MM.1S (cell line): Measurements from ENCODE around the gene FLAD1.

ENCODE experiments used
- DNase-seq: peaks from one replicate; pipeline ENCODE4 v3.0.0-alpha.2; 2015
- H2AFZ ChIP-seq: fragments of 300-600 bp; sonication (generic); 2 replicates; pipeline ENCODE4 v1.6.0; 2016; ENCODE audit warnings: antibody characterized with exemption, low read length
- H3F3A ChIP-seq: fragments of 300-600 bp; sonication (generic); 2 replicates; pipeline ENCODE4 v1.6.1; 2016; ENCODE audit warnings: mild to moderate bottlenecking, antibody characterized with exemption, low read length, moderate library complexity, mixed read lengths; ENCODE audit not compliant: insufficient read depth
- H3K27ac ChIP-seq: fragments of 300-600 bp; sonication (generic); 2 replicates; pipeline ENCODE4 v1.5.1; 2016; ENCODE audit warnings: mild to moderate bottlenecking, low read length
- H3K27me3 ChIP-seq: fragments of 300-600 bp; sonication (generic); replicated peaks from 2 replicates; pipeline ENCODE4 v1.6.0; 2016; ENCODE audit warnings: low read length; ENCODE audit not compliant: insufficient read depth
- H3K36me3 ChIP-seq: fragments of 300-600 bp; sonication (generic); replicated peaks from 2 replicates; pipeline ENCODE4 v1.6.1; 2016; ENCODE audit warnings: mild to moderate bottlenecking, low read length, mixed read lengths; ENCODE audit not compliant: insufficient read depth
- H3K4me1 ChIP-seq: fragments of 300-600 bp; sonication (generic); 2 replicates; pipeline ENCODE4 v1.6.1; 2016; ENCODE audit warnings: low read length, mixed read lengths
- H3K4me2 ChIP-seq: fragments of 300-600 bp; sonication (generic); 2 replicates; pipeline ENCODE4 v1.6.0; 2016; ENCODE audit warnings: low read depth, low read length
- H3K4me3 ChIP-seq: fragments of 300-600 bp; sonication (generic); 2 replicates; pipeline ENCODE4 v1.5.1; 2016; ENCODE audit warnings: low read length, mixed read lengths
- H3K79me2 ChIP-seq: fragments of 300-600 bp; sonication (generic); 2 replicates; pipeline ENCODE4 v1.6.1; 2016; ENCODE audit warnings: mixed run types, low read length, mixed read lengths
- H3K9ac ChIP-seq: fragments of 300-600 bp; sonication (generic); 2 replicates; pipeline ENCODE4 v1.6.1; 2016; ENCODE audit warnings: low read length, mixed read lengths
- H3K9me2 ChIP-seq: fragments of 300-600 bp; sonication (generic); replicated peaks from 2 replicates; pipeline ENCODE4 v1.6.1; 2016; ENCODE audit warnings: mild to moderate bottlenecking, low read length, mixed read lengths; ENCODE audit not compliant: insufficient read depth
- H3K9me3 ChIP-seq: fragments of 300-600 bp; sonication (generic); replicated peaks from 2 replicates; pipeline ENCODE4 v1.6.1; 2016; ENCODE audit warnings: mild to moderate bottlenecking, low read length, mixed read lengths; ENCODE audit not compliant: insufficient read depth
- H4K20me1 ChIP-seq: fragments of 300-600 bp; sonication (generic); 2 replicates; pipeline ENCODE4 v1.6.1; 2016; ENCODE audit warnings: mild to moderate bottlenecking, low read length, moderate library complexity, mixed read lengths; ENCODE audit not compliant: insufficient read depth
- CTCF ChIP-seq: fragments of 300-600 bp; sonication (generic); IDR thresholded peaks from 2 replicates; pipeline ENCODE4 v1.5.1; 2016; ENCODE audit warnings: antibody characterized with exemption, low read length, mixed read lengths
- EZH2 ChIP-seq: fragments of 300-600 bp; sonication (generic); optimal IDR thresholded peaks from 2 replicates; pipeline ENCODE3; 2017; ENCODE audit warnings: low read depth, mild to moderate bottlenecking, antibody characterized with exemption, low read length, mixed read lengths
- EZH2phosphoT487 ChIP-seq: fragments of 300-600 bp; sonication (generic); IDR thresholded peaks from 2 replicates; pipeline ENCODE4 v1.6.1; 2018; ENCODE audit warnings: antibody characterized with exemption, low read length

The FLAD1 gene

GRCh38 chr1:155024315-155024714 is 41.2 kb downstream of the FLAD1 start:
- H3K36me3 ChIP-seq = no peaks in the 10 kb centered on the region
- H3K4me3 ChIP-seq = no peak overlapping the region
- no peaks in the 10 kb centered on the region for H3K9me3 ChIP-seq
- 0 out of 2 replicates have a peak, but pooled peaks cover 4% of the 10 kb centered on the region for H3F3A ChIP-seq
- no peak for DNase-seq
- no peaks in the 10 kb centered on the region for H3K4me1 ChIP-seq
- no peak overlapping the region for H3K27ac ChIP-seq
- H3K9ac ChIP-seq = no peak overlapping the region
- no peak overlapping the region for H3K4me2 ChIP-seq
- no peaks in the 10 kb centered on the region for H3K79me2 ChIP-seq
- no peaks in the 10 kb centered on the region for H3K9me2 ChIP-seq
- no peak overlapping the region for H2AFZ ChIP-seq
- no peaks in the 10 kb centered on the region for H4K20me1 ChIP-seq
- H3K27me3 ChIP-seq = no peaks in the 10 kb centered on the region
- TF ChIP-seq EZH2phosphoT487 (no peak), EZH2 (no peak), CTCF (no peak)

GRCh38 chr1:155026154-155026553 is 43.0 kb downstream of the FLAD1 start:
- H2AFZ ChIP-seq = no peak overlapping the region
- no peaks in the 10 kb centered on the region for H3K9me2 ChIP-seq
- no peaks in the 10 kb centered on the region for H3K36me3 ChIP-seq
- H4K20me1 ChIP-seq = no peaks in the 10 kb centered on the region
- no peak for TF ChIP-seq CTCF
- no peak for TF ChIP-seq EZH2phosphoT487
- no peak for TF ChIP-seq EZH2
- no peaks in the 10 kb centered on the region for H3K4me1 ChIP-seq
- DNase-seq = no peak
- no peak overlapping the region for H3K4me3 ChIP-seq
- no peak overlapping the region for H3K9ac ChIP-seq
- no peaks in the 10 kb centered on the region for H3K9me3 ChIP-seq
- H3K27ac ChIP-seq = no peak overlapping the region
- no peaks in the 10 kb centered on the region for H3K27me3 ChIP-seq
- no peaks in the 10 kb centered on the region for H3K79me2 ChIP-seq
- H3K4me2 ChIP-seq = no peak overlapping the region
- no peaks in the 10 kb centered on the region for H3F3A ChIP-seq

- TF ChIP-seq CTCF = no peak
- TF ChIP-seq EZH2 = no peak
- no peak for TF ChIP-seq EZH2phosphoT487
- no peak overlapping the region for H3K4me3 ChIP-seq
- H3K9ac ChIP-seq = no peak overlapping the region
- no peaks in the 10 kb centered on the region for H3K36me3 ChIP-seq
- no peaks in the 10 kb centered on the region for H3K9me2 ChIP-seq
- H3K9me3 ChIP-seq = no peaks in the 10 kb centered on the region
- no peak overlapping the region for H3K27ac ChIP-seq
- no peak overlapping the region for H2AFZ ChIP-seq
- H3K4me2 ChIP-seq = no peak overlapping the region
- 0 out of 2 replicates have a peak, but pooled peaks cover 2% of the 10 kb centered on the region for H3K27me3 ChIP-seq
- no peaks in the 10 kb centered on the region for H3F3A ChIP-seq
- no peak for DNase-seq
- no peaks in the 10 kb centered on the region for H3K79me2 ChIP-seq
- H3K4me1 ChIP-seq = no peaks in the 10 kb centered on the region
- H4K20me1 ChIP-seq = no peaks in the 10 kb centered on the region
Observed at GRCh38 chr1:155026588-155026987, 43.4 kb downstream of the FLAD1 start.
